Measurements from ENCODE around the gene PLD5. TPM values are rescaled to one million over a fixed set of nuclear protein-coding genes. Genes with fewer than 3 reads are reported as not detected.

The PLD5 gene
- total RNA-seq, 4 donors from 2014 or later = 0.16 TPM; not detected in 3

DNA sequence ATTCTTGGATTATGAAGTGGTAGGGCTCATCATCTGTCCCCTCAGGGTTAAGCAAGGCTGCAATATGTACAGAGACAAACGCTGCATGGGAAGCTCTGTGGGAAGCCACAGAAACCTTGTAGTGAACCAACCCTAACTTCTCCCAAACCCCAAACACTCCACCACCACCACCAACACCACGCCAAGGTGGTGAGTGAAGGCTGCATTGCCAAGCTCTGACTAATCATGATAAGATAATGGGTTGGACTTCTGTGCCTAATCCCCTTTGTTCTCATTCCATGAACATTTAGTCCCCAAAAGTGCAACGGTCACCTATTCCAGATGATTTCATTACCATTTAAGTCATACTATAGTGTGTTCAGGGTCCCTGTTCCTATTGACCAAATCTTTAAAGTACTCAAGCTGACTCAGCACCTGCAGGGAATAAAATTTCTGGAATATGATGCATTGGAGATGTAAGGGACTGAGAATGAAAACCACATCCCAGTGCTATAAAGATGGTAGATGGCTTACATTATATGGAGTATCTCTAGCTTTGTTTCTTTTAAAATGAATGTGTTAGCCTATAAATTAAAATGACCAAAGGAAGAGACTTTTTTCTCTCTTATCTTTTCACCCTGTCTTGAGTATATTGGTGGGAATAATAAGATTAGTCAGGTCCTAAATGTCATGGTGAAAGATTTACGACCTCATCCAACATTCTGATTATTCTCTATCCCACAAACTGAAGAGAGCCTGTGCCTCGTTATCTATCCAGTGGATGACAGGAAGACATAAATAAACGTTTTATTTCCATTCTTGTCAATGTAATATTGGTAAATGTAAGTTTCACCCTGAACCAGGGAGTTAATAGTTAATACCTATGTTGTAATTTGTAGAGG, 22.6 kb upstream of the PLD5 start:
- TF ChIP-seq, protein P1, sequence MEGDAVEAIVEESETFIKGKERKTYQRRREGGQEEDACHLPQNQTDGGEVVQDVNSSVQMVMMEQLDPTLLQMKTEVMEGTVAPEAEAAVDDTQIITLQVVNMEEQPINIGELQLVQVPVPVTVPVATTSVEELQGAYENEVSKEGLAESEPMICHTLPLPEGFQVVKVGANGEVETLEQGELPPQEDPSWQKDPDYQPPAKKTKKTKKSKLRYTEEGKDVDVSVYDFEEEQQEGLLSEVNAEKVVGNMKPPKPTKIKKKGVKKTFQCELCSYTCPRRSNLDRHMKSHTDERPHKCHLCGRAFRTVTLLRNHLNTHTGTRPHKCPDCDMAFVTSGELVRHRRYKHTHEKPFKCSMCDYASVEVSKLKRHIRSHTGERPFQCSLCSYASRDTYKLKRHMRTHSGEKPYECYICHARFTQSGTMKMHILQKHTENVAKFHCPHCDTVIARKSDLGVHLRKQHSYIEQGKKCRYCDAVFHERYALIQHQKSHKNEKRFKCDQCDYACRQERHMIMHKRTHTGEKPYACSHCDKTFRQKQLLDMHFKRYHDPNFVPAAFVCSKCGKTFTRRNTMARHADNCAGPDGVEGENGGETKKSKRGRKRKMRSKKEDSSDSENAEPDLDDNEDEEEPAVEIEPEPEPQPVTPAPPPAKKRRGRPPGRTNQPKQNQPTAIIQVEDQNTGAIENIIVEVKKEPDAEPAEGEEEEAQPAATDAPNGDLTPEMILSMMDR (IDR thresholded peaks at IDR 0.05; ENCODE audit: low read depth) = no peak

DNA sequence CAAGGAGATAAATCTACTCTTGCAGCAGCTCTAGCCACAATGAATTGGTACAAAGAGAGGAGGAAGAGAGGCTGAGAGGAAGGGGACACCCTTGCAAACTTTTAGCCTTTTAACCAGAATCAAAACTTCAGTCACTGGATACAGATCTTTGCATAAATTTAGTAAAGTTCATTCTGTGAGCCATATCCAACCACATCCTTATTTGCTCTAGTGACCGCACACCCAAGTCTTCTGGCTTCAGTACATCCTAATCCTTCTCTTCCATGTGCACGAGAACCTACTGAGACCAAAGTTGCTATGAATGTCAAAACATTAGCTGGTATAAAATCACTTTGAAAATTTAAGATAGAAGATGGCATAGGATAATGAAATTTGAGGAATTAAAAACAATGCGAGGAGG, 21.9 kb upstream of the PLD5 start:
- TF ChIP-seq, protein P1 (IDR thresholded peaks at IDR 0.05; ENCODE audit: low read depth) = no peak

DNA sequence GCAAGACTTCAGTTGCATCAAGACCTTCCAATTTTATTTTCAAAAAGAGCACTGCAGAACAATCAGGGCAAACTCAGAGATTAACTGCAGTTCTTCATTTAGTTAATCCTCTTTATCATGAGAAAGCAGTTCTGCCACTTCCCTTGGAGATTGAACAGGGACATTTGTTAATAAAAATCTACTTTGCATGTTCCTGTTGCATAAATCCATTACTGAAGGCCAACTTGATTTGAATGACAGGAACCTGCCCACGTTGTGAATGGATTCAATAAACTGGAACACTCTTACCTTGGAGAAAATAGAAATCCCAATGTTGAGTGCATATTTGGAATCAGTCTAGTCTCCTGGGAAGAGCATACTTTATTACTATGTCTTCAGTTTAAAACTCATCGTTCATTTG, 19.6 kb upstream of the PLD5 start:
- TF ChIP-seq, protein P1 (IDR thresholded peaks at IDR 0.05; ENCODE audit: low read depth) = no peak

DNA sequence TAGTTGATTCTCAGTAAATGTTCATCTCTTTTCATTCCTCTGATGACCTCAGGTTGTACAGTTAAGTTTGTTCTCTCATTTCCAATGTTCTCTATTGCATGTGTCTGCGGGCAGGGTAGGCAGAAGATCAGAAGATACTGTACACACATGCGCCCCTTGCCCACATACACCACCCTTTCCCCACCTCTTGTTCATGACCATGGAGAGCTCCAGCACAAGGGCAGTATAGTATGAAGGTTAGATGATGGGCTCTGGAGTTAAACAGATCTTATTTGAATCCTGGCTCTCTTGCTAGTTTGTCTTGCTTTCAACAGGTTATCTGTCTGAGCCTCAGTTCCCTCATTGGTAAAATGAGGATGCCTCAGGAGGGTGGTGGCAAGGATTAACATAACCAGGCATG, 17.8 kb upstream of the PLD5 start:
- TF ChIP-seq, protein P1 (IDR thresholded peaks at IDR 0.05; ENCODE audit: low read depth) = no peak

DNA sequence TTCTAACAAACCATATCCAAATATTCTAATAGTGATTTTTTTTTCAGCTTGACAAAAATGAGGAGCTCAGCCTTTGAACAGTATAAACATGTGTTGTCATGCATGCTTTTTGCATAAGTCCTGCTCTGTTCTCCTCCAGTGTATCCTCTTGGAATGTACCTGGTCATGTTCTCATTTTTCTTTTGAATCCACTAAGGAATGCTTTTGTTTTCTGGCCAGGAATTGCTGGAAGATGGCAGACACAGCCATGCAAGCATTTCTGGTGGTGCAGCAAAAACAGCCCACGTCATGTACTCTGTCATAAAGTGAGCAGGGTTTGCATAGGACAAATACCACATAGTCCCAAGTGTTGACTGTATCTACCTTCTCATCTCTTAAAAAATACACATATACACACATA, 11.5 kb upstream of the PLD5 start:
- TF ChIP-seq, protein P1 (IDR thresholded peaks at IDR 0.05; ENCODE audit: low read depth) = no peak

DNA sequence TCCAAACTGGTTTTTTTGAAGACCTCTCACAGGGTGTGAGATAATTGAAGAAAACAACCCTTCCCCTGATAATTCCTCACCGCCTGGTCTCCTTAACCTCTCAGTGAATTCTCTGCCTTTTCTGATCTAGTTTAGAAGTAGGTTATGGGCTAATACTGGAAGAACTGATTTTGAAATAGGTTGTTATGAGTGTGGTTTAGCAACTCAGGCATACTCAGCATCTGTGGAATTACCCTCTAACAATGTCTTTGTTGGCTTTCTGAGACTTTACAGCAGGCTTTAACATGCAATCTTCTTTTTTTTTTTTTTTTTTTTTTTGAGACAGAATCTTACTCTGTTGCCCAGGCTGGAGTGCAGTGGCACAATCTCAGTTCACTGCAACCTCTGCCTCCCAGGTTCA, 10.3 kb upstream of the PLD5 start:
- TF ChIP-seq, protein P1 (IDR thresholded peaks at IDR 0.05; ENCODE audit: low read depth) = no peak

DNA sequence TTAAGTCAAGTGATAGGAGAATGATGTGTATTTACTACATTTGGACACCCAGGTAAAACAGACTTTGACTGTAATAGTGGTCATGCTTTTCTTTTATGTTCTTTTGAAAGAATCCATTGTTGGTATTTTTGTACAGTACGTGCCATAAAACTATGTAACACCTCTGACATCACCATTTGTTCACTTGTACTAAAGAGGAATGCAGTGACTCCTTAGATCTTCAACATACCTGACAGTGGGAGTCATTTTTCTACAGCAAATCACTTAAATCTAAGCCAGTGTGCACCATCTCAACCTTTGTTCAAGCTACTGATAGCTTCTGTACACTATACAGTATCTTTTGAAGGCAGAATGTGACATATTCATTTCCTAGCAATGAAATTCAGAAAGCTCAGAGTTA, 6.3 kb upstream of the PLD5 start:
- TF ChIP-seq, protein P1 (IDR thresholded peaks at IDR 0.05; ENCODE audit: low read depth) = no peak

All from subcutaneous adipose tissue (tissue), 4 donors.